Neuron (in vitro differentiated cells): ENCODE data around the gene TMEM221.

Experiments
- H2AFZ ChIP-seq: one replicate; pipeline ENCODE4 v1.6.1; 2013; ENCODE audit warnings: low read depth, mild to moderate bottlenecking, inconsistent platforms, low read length, moderate library complexity
- H3K27me3 ChIP-seq: one replicate; pipeline ENCODE4 v1.6.1; 2013; ENCODE audit warnings: low read length; ENCODE audit not compliant: insufficient read depth
- H3K36me3 ChIP-seq: one replicate; pipeline ENCODE4 v1.6.1; 2013; ENCODE audit warnings: low read length; ENCODE audit not compliant: insufficient read depth
- H3K4me1 ChIP-seq: one replicate; pipeline ENCODE4 v1.6.1; 2013; ENCODE audit warnings: low read length; ENCODE audit not compliant: insufficient read depth
- H3K4me3 ChIP-seq: 2 replicates; pipeline ENCODE4 v1.5.1; 2013; ENCODE audit warnings: mild to moderate bottlenecking, low read length, moderate library complexity
- H3K9me3 ChIP-seq: one replicate; pipeline ENCODE4 v1.6.1; 2013; ENCODE audit warnings: low read length

The TMEM221 gene

DNA sequence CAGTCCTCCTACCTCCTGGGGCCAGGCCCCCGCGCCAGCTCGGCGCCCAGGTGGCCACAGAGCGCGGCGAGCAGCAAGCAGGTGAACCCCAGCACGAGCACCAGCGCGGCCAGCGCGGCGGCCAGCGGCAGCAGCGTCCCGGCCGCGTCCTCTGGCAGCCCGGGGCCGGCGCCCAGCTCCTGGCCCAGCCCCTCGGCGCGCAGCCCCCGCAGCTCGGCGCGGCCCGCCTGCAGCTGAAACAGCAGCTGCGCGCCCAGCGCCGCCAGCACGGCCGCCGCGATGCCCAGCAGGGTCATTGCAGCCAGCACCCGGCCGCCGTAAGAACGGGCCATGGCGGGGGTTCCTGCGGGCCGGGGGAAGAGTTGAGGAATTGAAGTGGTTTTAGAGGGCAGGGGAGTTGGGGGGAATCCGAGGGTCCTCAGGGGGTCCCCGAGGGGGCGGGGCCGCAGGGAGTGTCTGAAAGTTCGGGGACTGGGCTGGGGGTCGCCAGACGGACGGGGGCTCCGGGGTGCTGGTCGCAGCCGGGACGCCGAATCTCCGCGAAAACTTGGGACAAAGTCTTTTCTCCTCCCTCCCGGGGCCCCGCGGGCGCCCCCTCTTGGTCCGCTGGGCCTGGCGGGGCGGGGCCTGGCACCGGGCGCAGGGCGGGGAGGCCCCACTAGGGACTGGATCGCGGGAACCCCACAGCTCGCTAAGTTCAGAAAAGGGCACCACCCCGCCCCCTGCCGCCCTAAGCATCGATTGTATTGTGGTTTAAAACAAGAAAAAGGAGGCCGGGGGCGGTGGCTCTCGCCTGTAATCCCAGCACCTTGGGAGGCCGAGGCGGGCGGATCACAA lies at the start of gene TMEM221:
Gene TMEM221 (minus strand): TSS at position 538 of the 837 bp plus-strand sequence. CDS start 206 bp downstream, at position 332.
- H3K4me3 ChIP-seq, result peak within 1 kb of the TSS; percentile 61
- H3K36me3 ChIP-seq, result no peaks in the 10 kb centered on the region
- H2AFZ ChIP-seq, result peak within 1 kb of the TSS; percentile 86
- peaks cover 6% of the 10 kb centered on the region for H3K4me1 ChIP-seq
- H3K27me3 ChIP-seq, result no peaks in the 10 kb centered on the region
- H3K9me3 ChIP-seq, result peaks cover 3% of the 10 kb centered on the region

DNA sequence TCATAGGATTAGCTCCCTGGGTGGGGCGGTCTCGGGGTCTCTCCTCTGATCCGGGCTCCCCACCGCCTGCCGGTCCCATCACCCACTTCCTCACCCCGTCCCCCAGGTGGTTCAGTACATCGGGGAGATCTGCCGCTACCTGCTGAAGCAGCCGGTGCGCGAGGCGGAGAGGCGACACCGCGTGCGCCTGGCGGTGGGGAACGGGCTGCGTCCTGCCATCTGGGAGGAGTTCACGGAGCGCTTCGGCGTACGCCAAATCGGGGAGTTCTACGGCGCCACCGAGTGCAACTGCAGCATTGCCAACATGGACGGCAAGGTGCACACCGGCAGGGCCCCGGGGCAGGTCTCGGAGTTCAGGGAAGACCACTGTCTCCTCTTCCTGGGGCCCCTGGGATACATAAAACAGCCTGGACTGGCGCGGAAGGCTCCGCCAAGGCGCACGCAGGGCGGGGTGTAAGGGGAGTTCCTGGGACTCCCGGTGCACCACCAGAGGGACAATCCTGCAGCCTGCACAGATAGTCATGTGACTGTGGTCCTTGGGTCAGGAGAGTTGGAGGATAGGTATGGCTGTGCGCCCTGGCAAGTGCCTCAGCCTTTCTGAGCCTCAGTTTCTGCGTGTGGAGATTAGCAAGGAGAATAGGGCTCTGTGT lies 48.8 kb upstream of the TMEM221 start:
- Histone ChIP-seq H3K27me3 (no peaks in the 10 kb centered on the region), H3K36me3 (no peaks in the 10 kb centered on the region)

DNA sequence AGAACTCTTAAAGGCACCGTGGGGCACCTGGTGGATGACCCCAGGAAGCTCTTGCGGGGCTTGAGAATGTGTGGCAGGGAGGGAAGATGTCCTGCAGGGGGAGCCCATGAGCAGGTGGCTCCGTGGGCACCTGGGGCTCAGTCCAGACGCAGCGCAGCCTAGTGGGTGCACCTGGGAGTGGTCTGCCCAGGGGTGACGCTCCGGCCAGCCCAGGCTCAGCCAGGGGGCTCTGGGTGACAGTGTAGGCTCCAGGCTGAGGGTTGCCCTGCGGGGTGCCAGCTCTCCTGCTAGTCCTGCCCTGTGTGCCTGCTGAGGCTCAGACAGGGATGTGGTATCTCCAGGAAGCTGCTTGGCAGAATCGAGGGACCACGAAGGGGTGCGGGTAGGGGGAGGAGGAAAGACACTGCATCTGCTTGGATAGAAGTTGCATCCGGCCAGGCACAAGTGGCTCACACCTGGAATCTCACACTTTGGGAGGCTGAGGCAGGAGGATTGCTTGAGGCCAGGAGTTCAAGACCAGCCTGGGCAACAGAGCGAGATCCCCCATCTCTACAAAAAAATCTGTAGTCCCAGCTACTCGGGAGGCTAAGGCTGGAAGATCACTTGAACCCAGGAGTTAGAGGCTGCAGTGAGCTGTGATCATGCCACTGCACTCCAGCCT lies 48.0 kb upstream of the TMEM221 start:
- Histone ChIP-seq H3K4me3 (no peak overlapping the region), H3K4me1 (peaks cover 12% of the 10 kb centered on the region), H3K36me3 (no peaks in the 10 kb centered on the region), H3K9me3 (no peaks in the 10 kb centered on the region), H3K27me3 (no peaks in the 10 kb centered on the region), H2AFZ (no peak overlapping the region)

More for the DNA sequence above, 48.8 kb upstream of the TMEM221 start:
- no peak overlapping the region for H2AFZ ChIP-seq
- H3K9me3 ChIP-seq, result no peaks in the 10 kb centered on the region
- no peak overlapping the region for H3K4me3 ChIP-seq
- peaks cover 12% of the 10 kb centered on the region for H3K4me1 ChIP-seq

DNA sequence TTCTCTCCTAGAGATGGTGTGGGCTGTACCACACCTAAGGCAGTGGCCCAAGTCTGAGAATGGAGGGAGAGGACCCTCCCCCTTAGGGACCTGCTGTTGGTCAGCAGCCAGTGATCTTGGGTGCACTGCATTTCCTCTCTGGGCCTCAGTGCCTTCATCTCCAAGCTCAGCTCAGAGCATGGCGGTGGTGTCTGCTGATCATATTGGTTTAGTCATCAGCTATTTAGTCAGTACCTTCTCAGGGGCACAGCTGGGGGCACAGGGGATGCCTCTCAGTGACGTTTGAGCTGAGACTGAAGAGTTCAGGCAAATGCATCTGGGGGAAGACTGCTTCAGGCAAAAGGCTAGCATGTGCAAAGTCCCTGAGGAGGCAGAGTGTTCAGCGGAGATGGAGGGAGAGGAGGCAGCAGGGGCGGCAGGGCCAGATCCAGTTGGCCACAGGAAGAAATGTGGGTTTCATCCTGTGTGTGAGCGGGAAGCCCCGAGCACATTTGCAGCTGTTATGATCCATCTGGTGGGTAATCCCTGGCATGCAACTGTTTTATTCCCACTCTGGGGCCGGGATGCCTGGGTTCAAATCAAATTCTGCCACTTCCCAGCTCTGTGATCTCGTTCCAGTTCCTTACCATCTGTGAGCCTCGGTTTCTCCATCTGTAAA lies 47.3 kb upstream of the TMEM221 start:
- Histone ChIP-seq H3K36me3 (no peaks in the 10 kb centered on the region), H3K9me3 (no peaks in the 10 kb centered on the region), H3K4me3 (no peak overlapping the region), H3K4me1 (peaks cover 15% of the 10 kb centered on the region), H2AFZ (no peak overlapping the region), H3K27me3 (no peaks in the 10 kb centered on the region)

DNA sequence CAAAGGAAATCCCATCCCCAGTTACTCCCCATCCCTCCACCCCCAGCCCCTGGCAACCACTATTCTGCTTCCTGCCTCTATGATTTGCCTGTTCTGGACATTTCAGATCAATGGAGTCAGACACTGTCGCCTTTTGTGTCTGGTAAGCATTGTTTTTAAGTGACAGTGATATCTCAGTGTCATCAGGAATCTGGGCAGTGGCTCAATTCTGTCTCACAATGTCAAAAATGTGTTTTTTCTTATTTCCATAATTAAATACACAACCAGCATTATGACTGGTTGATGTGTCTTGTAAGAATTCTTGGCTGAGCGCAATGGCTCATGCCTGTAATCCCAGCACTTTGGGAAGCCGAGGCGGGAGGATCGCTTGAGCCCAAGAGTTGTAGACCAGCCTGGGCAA lies 42.8 kb upstream of the TMEM221 start:
- Histone ChIP-seq H3K4me3 (no peak overlapping the region), H3K36me3 (peaks cover 6% of the 10 kb centered on the region), H3K9me3 (peaks cover 2% of the 10 kb centered on the region), H3K4me1 (peaks cover 4% of the 10 kb centered on the region), H3K27me3 (no peaks in the 10 kb centered on the region), H2AFZ (no peak overlapping the region)

DNA sequence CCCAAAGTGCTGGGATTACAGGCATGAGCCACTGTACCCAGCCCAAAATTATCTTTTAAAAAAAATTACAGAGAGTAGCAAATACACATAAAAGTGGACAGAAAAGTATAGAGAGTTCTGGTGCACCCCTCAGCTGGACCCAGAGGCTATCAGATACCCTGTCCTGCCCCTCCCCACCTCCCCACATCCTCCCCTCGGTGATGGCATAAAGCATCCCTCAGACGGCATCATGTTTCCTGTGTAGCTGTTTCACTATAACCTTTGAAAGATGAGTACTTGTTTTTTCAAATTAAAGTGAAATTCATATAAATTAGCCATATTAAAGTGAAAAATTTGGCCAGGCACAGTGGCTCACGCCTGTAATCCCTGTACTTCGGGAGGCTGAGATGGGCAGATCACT lies 41.9 kb upstream of the TMEM221 start:
- no peaks in the 10 kb centered on the region for H3K27me3 ChIP-seq
- peaks cover 4% of the 10 kb centered on the region for H3K4me1 ChIP-seq
- H2AFZ ChIP-seq, result no peak overlapping the region
- no peak overlapping the region for H3K4me3 ChIP-seq
- peaks cover 6% of the 10 kb centered on the region for H3K36me3 ChIP-seq
- H3K9me3 ChIP-seq, result peaks cover 2% of the 10 kb centered on the region

DNA sequence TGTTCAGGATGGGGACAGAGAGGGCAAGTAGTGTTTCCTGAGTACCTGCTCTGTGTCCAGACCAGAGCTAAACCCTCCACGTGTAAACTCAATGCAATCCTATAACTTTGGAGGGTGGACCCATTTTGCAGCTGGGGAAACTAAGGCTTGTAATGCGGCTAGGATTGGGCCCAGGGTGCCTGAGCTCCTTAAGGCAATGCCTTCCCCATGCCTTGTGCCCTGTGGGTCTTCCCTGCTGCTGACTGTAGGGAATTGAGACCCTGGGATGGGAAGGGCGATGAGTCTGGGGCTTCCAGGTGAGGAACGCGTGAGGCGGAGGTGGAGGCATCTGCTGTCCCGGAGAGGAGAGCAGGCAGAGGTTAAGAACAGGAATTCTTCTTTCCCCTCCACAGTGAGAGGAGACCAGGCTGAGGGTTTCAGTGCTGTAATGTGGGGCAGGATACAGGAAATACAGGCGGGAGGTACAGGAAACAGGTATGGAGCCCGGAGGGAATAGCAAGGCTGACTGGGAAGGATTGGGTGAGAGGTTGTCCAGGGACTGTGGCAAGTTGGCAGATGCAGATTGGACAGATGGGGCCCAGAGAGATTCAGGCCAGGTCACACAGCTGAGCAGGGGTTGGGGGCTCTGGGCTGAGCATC lies 41.0 kb upstream of the TMEM221 start:
- peaks cover 6% of the 10 kb centered on the region for H3K36me3 ChIP-seq
- H3K4me3 ChIP-seq, result no peak overlapping the region
- H3K27me3 ChIP-seq, result no peaks in the 10 kb centered on the region
- H3K9me3 ChIP-seq, result peaks cover 2% of the 10 kb centered on the region
- H2AFZ ChIP-seq, result no peak overlapping the region
- peaks cover 4% of the 10 kb centered on the region for H3K4me1 ChIP-seq

DNA sequence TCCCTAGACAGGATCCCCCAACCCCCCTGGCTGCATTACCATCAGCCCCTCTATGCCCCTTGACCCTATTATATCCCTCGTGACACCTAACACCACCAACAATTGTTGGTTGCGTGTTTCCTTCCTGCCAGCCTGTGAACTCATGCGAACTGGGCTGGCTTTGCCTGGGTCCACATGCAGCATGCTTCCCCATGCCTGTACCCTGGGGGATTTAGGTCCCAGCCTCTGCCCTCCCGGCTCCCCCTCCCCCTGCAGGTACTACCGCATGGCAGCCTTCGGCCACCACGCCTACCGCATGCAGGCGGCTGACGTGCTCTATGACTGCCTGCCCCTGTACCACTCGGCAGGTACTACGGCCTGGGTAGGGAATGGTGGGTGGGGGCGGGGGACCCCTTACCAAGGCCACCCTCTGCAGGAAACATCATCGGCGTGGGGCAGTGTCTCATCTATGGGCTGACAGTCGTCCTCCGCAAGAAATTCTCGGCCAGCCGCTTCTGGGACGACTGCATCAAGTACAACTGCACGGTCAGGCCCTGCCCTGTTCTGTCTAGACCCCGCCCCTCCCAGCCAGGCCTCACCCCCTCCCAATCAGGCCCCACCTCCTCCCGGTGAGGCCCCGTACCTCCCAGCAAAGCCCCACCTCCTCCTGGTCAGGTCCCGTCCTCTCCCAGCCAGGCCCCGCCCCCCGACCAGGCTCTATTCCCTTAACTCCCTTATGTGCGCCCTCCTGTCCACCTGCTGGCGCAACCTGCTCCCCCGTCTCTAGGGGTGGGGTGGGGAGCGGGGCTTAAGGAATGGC lies 40.3 kb upstream of the TMEM221 start:
- H3K4me3 ChIP-seq, result no peak overlapping the region

DNA sequence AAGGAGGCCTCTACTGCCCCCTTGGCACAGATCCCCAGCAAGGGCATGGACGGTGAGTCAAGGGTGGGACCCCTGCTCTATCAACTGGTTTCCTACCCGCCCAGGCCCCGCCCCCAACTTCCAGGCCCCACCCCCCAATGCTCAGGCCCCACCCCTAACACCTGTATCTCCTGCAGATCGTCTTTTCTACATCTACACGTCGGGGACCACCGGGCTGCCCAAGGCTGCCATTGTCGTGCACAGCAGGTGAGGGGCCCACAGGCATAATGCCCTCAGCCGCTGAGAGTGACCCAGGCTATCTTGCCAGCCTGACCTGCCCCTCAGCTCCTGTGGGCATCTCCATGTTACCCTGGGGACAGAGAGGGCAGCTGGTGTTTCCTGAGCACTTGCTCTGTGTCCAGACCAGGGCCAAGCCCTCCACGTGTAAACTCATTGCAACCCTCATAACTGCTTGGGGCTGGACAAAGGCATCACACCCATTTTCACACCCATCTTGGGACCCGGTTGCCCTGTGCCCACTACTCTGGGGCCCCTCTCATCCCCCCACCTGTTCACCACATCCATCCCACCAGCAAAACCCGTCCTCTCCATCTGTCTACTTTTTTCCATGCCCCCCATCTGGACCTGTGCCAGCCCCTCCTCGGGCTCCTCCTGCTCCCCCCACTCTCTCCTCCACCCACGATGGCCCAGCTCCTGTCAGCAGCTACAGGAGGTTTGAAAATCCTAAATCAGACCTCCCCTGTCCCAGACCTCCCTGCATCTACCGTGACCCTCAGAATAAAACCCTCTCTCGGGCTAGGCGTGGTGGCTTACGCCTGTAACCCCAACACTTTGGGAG lies 39.0 kb upstream of the TMEM221 start:
- H3K4me3 ChIP-seq, result no peak overlapping the region

More for the DNA sequence above, 40.3 kb upstream of the TMEM221 start:
- Histone ChIP-seq H3K36me3 (peaks cover 6% of the 10 kb centered on the region), H3K9me3 (peaks cover 2% of the 10 kb centered on the region), H3K4me1 (peaks cover 4% of the 10 kb centered on the region), H2AFZ (no peak overlapping the region), H3K27me3 (no peaks in the 10 kb centered on the region)

DNA sequence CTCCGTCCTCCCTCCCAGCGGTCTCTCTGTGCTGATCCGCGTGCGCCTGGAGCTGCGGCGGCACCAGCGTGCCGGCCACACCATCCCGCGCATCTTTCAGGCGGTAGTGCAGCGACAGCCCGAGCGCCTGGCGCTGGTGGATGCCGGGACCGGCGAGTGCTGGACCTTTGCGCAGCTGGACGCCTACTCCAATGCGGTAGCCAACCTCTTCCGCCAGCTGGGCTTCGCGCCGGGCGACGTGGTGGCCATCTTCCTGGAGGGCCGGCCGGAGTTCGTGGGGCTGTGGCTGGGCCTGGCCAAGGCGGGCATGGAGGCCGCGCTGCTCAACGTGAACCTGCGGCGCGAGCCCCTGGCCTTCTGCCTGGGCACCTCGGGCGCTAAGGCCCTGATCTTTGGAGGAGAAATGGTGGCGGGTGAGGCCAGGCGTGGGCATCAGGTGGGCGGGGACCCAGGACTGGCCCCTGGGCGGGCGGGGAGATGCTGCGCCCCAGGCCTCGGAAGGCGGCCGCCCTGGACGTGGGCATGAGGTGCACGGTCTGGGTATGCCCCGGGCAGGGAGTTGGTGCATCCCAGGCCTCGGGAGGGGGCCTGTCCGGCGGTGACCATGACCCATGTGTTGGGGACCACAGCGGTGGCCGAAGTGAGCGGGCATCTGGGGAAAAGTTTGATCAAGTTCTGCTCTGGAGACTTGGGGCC lies 38.2 kb upstream of the TMEM221 start:
- Histone ChIP-seq H3K4me1 (peaks cover 4% of the 10 kb centered on the region), H2AFZ (no peak overlapping the region), H3K9me3 (peaks cover 2% of the 10 kb centered on the region), H3K36me3 (peaks cover 6% of the 10 kb centered on the region), H3K27me3 (no peaks in the 10 kb centered on the region), H3K4me3 (no peak overlapping the region)

More for the DNA sequence above, 39.0 kb upstream of the TMEM221 start:
- Histone ChIP-seq H2AFZ (no peak overlapping the region), H3K36me3 (peaks cover 6% of the 10 kb centered on the region), H3K4me1 (peaks cover 4% of the 10 kb centered on the region), H3K27me3 (no peaks in the 10 kb centered on the region), H3K9me3 (peaks cover 2% of the 10 kb centered on the region)
